ENCODE measurements around the gene HMGCR.

DNA sequence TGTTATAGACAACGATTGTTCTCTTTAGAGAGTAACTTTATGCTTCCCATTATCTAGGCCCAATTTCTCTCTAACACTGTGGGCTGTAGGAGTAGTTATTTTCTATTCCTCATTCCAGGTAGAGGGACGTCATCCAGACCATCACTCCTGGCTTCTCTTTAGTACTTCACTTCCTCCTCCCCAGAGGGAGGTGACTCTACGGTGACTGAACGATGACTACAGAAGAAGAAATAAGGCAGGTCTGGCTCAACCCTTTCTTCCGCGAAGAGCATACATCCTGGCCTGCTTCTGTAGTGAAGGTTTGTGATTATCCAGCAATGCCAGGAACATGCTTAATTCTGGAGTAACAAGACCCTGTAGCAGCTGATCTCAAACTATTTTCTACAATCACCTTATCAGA is 50.8 kb downstream of the HMGCR start:
- no peak for TF ChIP-seq EZH2 (IDR thresholded peaks at IDR 0.05; ENCODE audit: low read length, unreplicated experiment)
- TF ChIP-seq, protein P1, sequence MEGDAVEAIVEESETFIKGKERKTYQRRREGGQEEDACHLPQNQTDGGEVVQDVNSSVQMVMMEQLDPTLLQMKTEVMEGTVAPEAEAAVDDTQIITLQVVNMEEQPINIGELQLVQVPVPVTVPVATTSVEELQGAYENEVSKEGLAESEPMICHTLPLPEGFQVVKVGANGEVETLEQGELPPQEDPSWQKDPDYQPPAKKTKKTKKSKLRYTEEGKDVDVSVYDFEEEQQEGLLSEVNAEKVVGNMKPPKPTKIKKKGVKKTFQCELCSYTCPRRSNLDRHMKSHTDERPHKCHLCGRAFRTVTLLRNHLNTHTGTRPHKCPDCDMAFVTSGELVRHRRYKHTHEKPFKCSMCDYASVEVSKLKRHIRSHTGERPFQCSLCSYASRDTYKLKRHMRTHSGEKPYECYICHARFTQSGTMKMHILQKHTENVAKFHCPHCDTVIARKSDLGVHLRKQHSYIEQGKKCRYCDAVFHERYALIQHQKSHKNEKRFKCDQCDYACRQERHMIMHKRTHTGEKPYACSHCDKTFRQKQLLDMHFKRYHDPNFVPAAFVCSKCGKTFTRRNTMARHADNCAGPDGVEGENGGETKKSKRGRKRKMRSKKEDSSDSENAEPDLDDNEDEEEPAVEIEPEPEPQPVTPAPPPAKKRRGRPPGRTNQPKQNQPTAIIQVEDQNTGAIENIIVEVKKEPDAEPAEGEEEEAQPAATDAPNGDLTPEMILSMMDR (conservative IDR thresholded peaks at IDR 0.05; ENCODE audit: low read depth, low read length): no peak

All from PC-3 (cell line).